ENCODE results near the gene ATP4B. TPM values are rescaled to one million over a fixed set of nuclear protein-coding genes. Genes with fewer than 3 reads are reported as not detected.
"Not testable (repeated sequence)": the region's sequence is repeated elsewhere in the genome, so short reads cannot be mapped to it uniquely, and the experiment has no call there.

Gene ATP4B
- total RNA-seq, 1 donor from 2014 or later, result not detected

GRCh38 chr13:113623491-113624234 lies 34.3 kb downstream of the ATP4B start:
- no peak overlapping the region for H3K4me3 ChIP-seq (ENCODE audit: low read depth, low read length)
- TF ChIP-seq CTCF (conservative IDR thresholded peaks at IDR 0.05; ENCODE audit: low read depth, low read length), result no peak
- no peak for DNase-seq (ENCODE audit: low read depth)

GRCh38 chr13:113622791-113623490 lies 35.1 kb downstream of the ATP4B start:
- no peak for TF ChIP-seq CTCF (conservative IDR thresholded peaks at IDR 0.05; ENCODE audit: low read depth, low read length)
- no peak for DNase-seq (ENCODE audit: low read depth)
- H3K4me3 ChIP-seq (ENCODE audit: low read depth, low read length), result no peak overlapping the region

GRCh38 chr13:113621986-113622550 lies 35.9 kb downstream of the ATP4B start:
- H3K4me3 ChIP-seq (ENCODE audit: low read depth, low read length); DNase-seq (ENCODE audit: low read depth): not testable (repeated sequence)

GRCh38 chr13:113621498-113621897 lies 36.5 kb downstream of the ATP4B start:
- peak; percentile 51 for TF ChIP-seq CTCF (conservative IDR thresholded peaks at IDR 0.05; ENCODE audit: low read depth, low read length)
- not testable (repeated sequence) for H3K4me3 ChIP-seq (ENCODE audit: low read depth, low read length); DNase-seq (ENCODE audit: low read depth)

- no peak for TF ChIP-seq CTCF (conservative IDR thresholded peaks at IDR 0.05; ENCODE audit: low read depth, low read length)
- no peak overlapping the region for H3K4me3 ChIP-seq (ENCODE audit: low read depth, low read length)
- DNase-seq (ENCODE audit: low read depth), result no peak
Observed at GRCh38 chr13:113621046-113621445, 37.0 kb downstream of the ATP4B start.

- TF ChIP-seq CTCF (conservative IDR thresholded peaks at IDR 0.05; ENCODE audit: low read depth, low read length), result no peak
- DNase-seq (ENCODE audit: low read depth), result no peak
- H3K4me3 ChIP-seq (ENCODE audit: low read depth, low read length), result no peak overlapping the region
Observed at GRCh38 chr13:113620036-113620796, 37.8 kb downstream of the ATP4B start.

- TF ChIP-seq CTCF (conservative IDR thresholded peaks at IDR 0.05; ENCODE audit: low read depth, low read length), result no peak
- no peak for DNase-seq (ENCODE audit: low read depth)
- H3K4me3 ChIP-seq (ENCODE audit: low read depth, low read length), result no peak overlapping the region
Observed at GRCh38 chr13:113618455-113618854, 39.5 kb downstream of the ATP4B start.

All from epithelial cell of proximal tubule (primary cell).